Liver (tissue), 9 donors: ENCODE results near the gene TLE3. TPM values are rescaled to one million over a fixed set of nuclear protein-coding genes. Genes with fewer than 3 reads are reported as not detected.

ENCODE experiments used
- DNase-seq: peaks from one replicate; pipeline ENCODE4 v3.0.0-alpha.2; 2017; ENCODE audit warnings: low spot score
- H3K27ac ChIP-seq, 2 donors: one replicate each; pipeline ENCODE4 v1.7.0; 2013; ENCODE audit warnings: inconsistent platforms in 2 of 2, low read length in 2 of 2, control low read depth in 1 of 2, low read depth in 1 of 2, mild to moderate bottlenecking in 1 of 2
- H3K27me3 ChIP-seq, 4 donors: one replicate each; pipeline versions ENCODE4 v1.6.1 to v1.7.0; 2013; ENCODE audit warnings: low read length in 3 of 4, inconsistent platforms in 1 of 4, mild to moderate bottlenecking in 1 of 4, moderate library complexity in 1 of 4; ENCODE audit not compliant: control insufficient read depth in 4 of 4, insufficient read depth in 4 of 4
- H3K36me3 ChIP-seq, 4 donors: one replicate each; pipeline versions ENCODE4 v1.6.1 to v1.7.0; 2013; ENCODE audit warnings: low read length in 3 of 4, mild to moderate bottlenecking in 3 of 4, low read depth in 1 of 4, moderate library complexity in 1 of 4; ENCODE audit not compliant: control insufficient read depth in 4 of 4, insufficient read depth in 3 of 4
- H3K4me1 ChIP-seq, 4 donors: one replicate each; pipeline versions ENCODE4 v1.6.1 to v1.7.0; 2013; ENCODE audit warnings: low read length in 3 of 4, mild to moderate bottlenecking in 3 of 4, moderate library complexity in 1 of 4; ENCODE audit not compliant: control insufficient read depth in 4 of 4, insufficient read depth in 4 of 4
- H3K4me3 ChIP-seq, 3 donors: one replicate each; pipeline versions ENCODE4 v1.6.1 to v1.7.0; 2013; ENCODE audit warnings: low read length in 3 of 3, control low read depth in 1 of 3, low read depth in 1 of 3, mild to moderate bottlenecking in 1 of 3
- H3K9ac ChIP-seq, 2 donors: one replicate each; pipeline ENCODE4 v1.7.0; 2013; ENCODE audit warnings: low read length in 2 of 2, mild to moderate bottlenecking in 2 of 2, moderate library complexity in 2 of 2, control low read depth in 1 of 2, low read depth in 1 of 2
- H3K9me3 ChIP-seq, 4 donors: one replicate each; pipeline versions ENCODE4 v1.6.1 to v1.7.0; 2013; ENCODE audit warnings: low read length in 3 of 4; ENCODE audit not compliant: control insufficient read depth in 4 of 4
- EGR1 ChIP-seq, 2 donors: IDR thresholded peaks; 2 replicates each; pipeline ENCODE4 v1.6.1; 2016 to 2018; ENCODE audit warnings: antibody characterized with exemption in 2 of 2, low read depth in 2 of 2
- FOXA1 ChIP-seq: IDR thresholded peaks from 2 replicates; pipeline ENCODE4 v1.6.1; 2016; ENCODE audit warnings: antibody characterized with exemption
- FOXA2 ChIP-seq: IDR thresholded peaks from 2 replicates; pipeline ENCODE4 v1.6.1; 2016; ENCODE audit warnings: antibody characterized with exemption
- GABPA ChIP-seq, 2 donors: IDR thresholded peaks in 1 of 2; conservative IDR thresholded peaks in 1 of 2; 2 replicates each; pipeline ENCODE4 v1.6.1; 2016; ENCODE audit warnings: antibody characterized with exemption in 2 of 2, mild to moderate bottlenecking in 1 of 2, moderate library complexity in 1 of 2
- HNF4A ChIP-seq, 2 donors: conservative IDR thresholded peaks; 2 replicates each; pipeline ENCODE4 v1.6.1; 2016; ENCODE audit warnings: antibody characterized with exemption in 2 of 2, mild to moderate bottlenecking in 2 of 2
- JUND ChIP-seq, 2 donors: IDR thresholded peaks; 2 replicates each; pipeline ENCODE4 v1.6.1; 2016; ENCODE audit warnings: antibody characterized with exemption in 2 of 2
- NR2F2 ChIP-seq: IDR thresholded peaks from 2 replicates; pipeline ENCODE4 v1.6.1; 2016; ENCODE audit warnings: antibody characterized with exemption
- RAD21 ChIP-seq, 2 donors: IDR thresholded peaks; 2 replicates each; pipeline ENCODE4 v1.6.1; 2016; ENCODE audit warnings: antibody characterized with exemption in 2 of 2, mild to moderate bottlenecking in 2 of 2
- RXRA ChIP-seq, 2 donors: IDR thresholded peaks; 2 replicates each; pipeline ENCODE4 v1.6.1; 2017 to 2018; ENCODE audit warnings: antibody characterized with exemption in 2 of 2, mild to moderate bottlenecking in 1 of 2
- SP1 ChIP-seq: IDR thresholded peaks from 2 replicates; pipeline ENCODE4 v1.6.1; 2018; ENCODE audit warnings: antibody characterized with exemption, mild to moderate bottlenecking
- TAF1 ChIP-seq: conservative IDR thresholded peaks from 2 replicates; pipeline ENCODE4 v1.6.1; 2016; ENCODE audit warnings: antibody characterized with exemption, mild to moderate bottlenecking
- YY1 ChIP-seq: IDR thresholded peaks from 2 replicates; pipeline ENCODE4 v1.6.1; 2016; ENCODE audit warnings: antibody characterized with exemption, mild to moderate bottlenecking
- WGBS: extraction: QIAGEN DNeasy Blood & Tissue Kit; methylation state at CpG from one replicate; pipeline ENCODE4 v1.1.7; 2013; 5-methylcytosine and 5-hydroxymethylcytosine counted together
- polyA plus RNA-seq, 2 donors: library from polyadenylated mRNA; stranded (reverse) in 1 of 2; unstranded in 1 of 2; fragments of 200-250 nt in 1 of 2; fragments of >200 nt in 1 of 2; fragmentation: Nextera tagmentation in 1 of 2; extraction: Ambion mirVana in 1 of 2; gene quantifications; one replicate each; pipeline versions ENCODE4 v1.2.1 to v1.2.3, GENCODE V29; 2013 to 2015
- total RNA-seq, 2 donors: library from RNA; depleted of rRNA; stranded (reverse); fragments of >200 nt; gene quantifications; one replicate each; pipeline ENCODE4 v1.2.3, GENCODE V29; 2014
- TF ChIP-seq, protein P1 (sequence below): IDR thresholded peaks from 2 replicates; pipeline ENCODE4 v1.6.1; 2016; ENCODE audit warnings: antibody characterized with exemption
- TF ChIP-seq, protein P2 (sequence below): IDR thresholded peaks from 2 replicates; pipeline ENCODE4 v1.6.1; 2016; ENCODE audit warnings: antibody characterized with exemption, mild to moderate bottlenecking
- TF ChIP-seq, protein P3 (sequence below): IDR thresholded peaks from 2 replicates; pipeline ENCODE4 v1.6.1; 2016; ENCODE audit warnings: antibody characterized with exemption
- TF ChIP-seq, protein P4 (sequence below): IDR thresholded peaks from 2 replicates; pipeline ENCODE4 v1.6.1; 2016; ENCODE audit warnings: antibody characterized with exemption
- TF ChIP-seq, protein P5 (sequence below): fragments of 150-350 bp; IDR thresholded peaks from 2 replicates; pipeline ENCODE4 v1.5.1; 2017; ENCODE audit warnings: improper control_type of control experiment, low read depth, low read length; ENCODE audit not compliant: missing input control
- donor health status: healthy.
- donor health status: healthy.
- donor health status: healthy.
- donor health status: healthy.
- donor health status: healthy.

Gene TLE3
- total and polyA plus RNA-seq, 4 donors = 1.2 to 13.7 (median 8.5) TPM

DNA sequence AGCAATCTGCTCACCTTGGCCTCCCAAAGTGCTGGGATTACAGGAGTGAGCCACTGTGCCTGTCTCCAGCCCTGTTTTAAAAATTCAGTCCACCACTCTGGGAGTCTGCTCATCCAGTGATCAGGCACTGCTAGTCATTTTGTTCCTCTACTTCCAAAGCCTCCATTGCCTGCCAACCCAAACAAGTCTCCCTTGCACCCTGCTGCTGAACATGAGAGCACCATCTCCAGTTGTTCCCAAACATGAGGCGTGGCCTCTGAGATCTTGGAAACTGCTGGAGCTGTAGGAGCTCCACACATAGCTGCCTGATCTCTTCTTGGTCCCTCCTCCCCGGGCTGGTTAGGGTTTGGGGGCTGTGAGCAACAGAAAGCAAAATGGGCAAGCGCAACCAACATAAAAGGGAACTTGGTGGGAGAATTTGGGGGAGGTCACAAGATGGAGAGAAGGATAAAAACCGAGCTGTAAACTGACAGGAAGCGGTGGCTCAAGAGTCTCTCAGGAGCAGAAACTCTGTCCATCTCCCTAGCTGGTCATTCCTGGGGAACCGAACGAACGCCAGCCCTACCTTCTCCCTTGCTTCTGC, 49.6 kb upstream of the TLE3 start:
- 85% methylated on average over 8 of the region's 8 CpGs for WGBS
- TF ChIP-seq, protein P1, sequence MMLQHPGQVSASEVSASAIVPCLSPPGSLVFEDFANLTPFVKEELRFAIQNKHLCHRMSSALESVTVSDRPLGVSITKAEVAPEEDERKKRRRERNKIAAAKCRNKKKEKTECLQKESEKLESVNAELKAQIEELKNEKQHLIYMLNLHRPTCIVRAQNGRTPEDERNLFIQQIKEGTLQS = no peak

DNA sequence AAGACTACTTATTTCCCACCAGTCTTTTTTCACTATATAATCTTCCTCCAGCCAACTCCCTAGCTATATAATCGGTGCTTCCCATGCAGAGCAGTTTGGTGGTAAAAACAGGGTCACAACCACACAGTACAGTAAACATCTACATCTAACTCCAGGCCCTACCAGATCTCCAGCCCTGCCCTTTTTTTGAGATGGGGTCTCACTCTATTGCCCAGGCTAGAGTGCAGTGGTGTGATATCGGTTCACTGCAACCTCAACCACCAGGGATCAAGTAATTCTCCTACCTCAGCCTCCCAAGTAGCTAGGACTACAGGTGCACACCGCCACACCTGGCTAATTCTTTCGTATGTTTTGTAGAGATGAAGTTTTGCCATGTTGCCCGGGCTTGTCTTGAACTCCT, 49.1 kb upstream of the TLE3 start:
- no peak for DNase-seq
- H3K4me3 ChIP-seq = no peak overlapping the region
- no peaks in the 10 kb centered on the region for H3K36me3 ChIP-seq
- H3K9ac ChIP-seq = no peak overlapping the region
- H3K27me3 ChIP-seq = no peaks in the 10 kb centered on the region
- TF ChIP-seq JUND (IDR thresholded peaks at IDR 0.05) (no peak), SP1 (no peak), RXRA (IDR thresholded peaks at IDR 0.05) (no peak), HNF4A (conservative IDR thresholded peaks at IDR 0.05) (no peak), RAD21 (IDR thresholded peaks at IDR 0.05) (no peak), GABPA (IDR thresholded peaks at IDR 0.05 in 1 of 2, conservative IDR thresholded peaks at IDR 0.05 in 1 of 2) (no peak)
- TF ChIP-seq, protein P2, sequence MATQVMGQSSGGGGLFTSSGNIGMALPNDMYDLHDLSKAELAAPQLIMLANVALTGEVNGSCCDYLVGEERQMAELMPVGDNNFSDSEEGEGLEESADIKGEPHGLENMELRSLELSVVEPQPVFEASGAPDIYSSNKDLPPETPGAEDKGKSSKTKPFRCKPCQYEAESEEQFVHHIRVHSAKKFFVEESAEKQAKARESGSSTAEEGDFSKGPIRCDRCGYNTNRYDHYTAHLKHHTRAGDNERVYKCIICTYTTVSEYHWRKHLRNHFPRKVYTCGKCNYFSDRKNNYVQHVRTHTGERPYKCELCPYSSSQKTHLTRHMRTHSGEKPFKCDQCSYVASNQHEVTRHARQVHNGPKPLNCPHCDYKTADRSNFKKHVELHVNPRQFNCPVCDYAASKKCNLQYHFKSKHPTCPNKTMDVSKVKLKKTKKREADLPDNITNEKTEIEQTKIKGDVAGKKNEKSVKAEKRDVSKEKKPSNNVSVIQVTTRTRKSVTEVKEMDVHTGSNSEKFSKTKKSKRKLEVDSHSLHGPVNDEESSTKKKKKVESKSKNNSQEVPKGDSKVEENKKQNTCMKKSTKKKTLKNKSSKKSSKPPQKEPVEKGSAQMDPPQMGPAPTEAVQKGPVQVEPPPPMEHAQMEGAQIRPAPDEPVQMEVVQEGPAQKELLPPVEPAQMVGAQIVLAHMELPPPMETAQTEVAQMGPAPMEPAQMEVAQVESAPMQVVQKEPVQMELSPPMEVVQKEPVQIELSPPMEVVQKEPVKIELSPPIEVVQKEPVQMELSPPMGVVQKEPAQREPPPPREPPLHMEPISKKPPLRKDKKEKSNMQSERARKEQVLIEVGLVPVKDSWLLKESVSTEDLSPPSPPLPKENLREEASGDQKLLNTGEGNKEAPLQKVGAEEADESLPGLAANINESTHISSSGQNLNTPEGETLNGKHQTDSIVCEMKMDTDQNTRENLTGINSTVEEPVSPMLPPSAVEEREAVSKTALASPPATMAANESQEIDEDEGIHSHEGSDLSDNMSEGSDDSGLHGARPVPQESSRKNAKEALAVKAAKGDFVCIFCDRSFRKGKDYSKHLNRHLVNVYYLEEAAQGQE = no peak
- TF ChIP-seq, protein P3, sequence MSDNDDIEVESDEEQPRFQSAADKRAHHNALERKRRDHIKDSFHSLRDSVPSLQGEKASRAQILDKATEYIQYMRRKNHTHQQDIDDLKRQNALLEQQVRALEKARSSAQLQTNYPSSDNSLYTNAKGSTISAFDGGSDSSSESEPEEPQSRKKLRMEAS = no peak
- TF ChIP-seq, protein P4, sequence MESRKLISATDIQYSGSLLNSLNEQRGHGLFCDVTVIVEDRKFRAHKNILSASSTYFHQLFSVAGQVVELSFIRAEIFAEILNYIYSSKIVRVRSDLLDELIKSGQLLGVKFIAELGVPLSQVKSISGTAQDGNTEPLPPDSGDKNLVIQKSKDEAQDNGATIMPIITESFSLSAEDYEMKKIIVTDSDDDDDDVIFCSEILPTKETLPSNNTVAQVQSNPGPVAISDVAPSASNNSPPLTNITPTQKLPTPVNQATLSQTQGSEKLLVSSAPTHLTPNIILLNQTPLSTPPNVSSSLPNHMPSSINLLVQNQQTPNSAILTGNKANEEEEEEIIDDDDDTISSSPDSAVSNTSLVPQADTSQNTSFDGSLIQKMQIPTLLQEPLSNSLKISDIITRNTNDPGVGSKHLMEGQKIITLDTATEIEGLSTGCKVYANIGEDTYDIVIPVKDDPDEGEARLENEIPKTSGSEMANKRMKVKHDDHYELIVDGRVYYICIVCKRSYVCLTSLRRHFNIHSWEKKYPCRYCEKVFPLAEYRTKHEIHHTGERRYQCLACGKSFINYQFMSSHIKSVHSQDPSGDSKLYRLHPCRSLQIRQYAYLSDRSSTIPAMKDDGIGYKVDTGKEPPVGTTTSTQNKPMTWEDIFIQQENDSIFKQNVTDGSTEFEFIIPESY = no peak
- no peaks in the 10 kb centered on the region for H3K9me3 ChIP-seq
- no peak overlapping the region for H3K27ac ChIP-seq
- H3K4me1 ChIP-seq = peaks cover 0 to 6% (median 2%) of the 10 kb centered on the region in 4 donors
- WGBS = 96% methylated on average over 5 of the region's 5 CpGs

More for the DNA sequence above, 49.6 kb upstream of the TLE3 start:
- H3K9ac ChIP-seq = no peak overlapping the region
- H3K27ac ChIP-seq = no peak overlapping the region
- H3K36me3 ChIP-seq = no peaks in the 10 kb centered on the region
- no peaks in the 10 kb centered on the region for H3K27me3 ChIP-seq
- no peak for DNase-seq
- peaks cover 0 to 11% (median 2%) of the 10 kb centered on the region in 4 donors for H3K4me1 ChIP-seq
- H3K4me3 ChIP-seq = no peak overlapping the region
- H3K9me3 ChIP-seq = no peaks in the 10 kb centered on the region

DNA sequence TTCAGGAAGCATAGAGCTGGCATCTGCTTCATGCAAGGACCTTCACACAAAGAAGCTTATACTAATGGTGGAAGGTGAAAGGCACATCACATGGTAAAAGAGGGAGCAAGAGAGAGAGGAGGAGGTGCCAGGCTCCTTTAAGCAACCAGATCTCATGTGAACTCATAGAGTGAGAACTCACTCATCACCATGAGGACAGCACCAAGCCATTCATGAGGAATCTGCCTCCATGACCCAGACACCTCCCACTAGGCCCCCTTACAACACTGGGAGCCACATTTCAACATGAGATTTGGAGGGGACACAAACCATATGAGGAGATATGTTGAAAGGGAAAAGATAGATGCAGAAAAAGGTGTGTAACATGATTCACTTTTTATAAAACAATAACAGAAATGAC, 48.4 kb upstream of the TLE3 start:
- Histone ChIP-seq H3K36me3 (no peaks in the 10 kb centered on the region), H3K9ac (no peak overlapping the region), H3K27me3 (no peaks in the 10 kb centered on the region), H3K4me1 (peaks cover 0 to 5% (median 3%) of the 10 kb centered on the region in 4 donors), H3K27ac (no peak overlapping the region), H3K4me3 (no peak overlapping the region), H3K9me3 (no peaks in the 10 kb centered on the region)
- DNase-seq = no peak
- TF ChIP-seq, protein P3 = no peak
- TF ChIP-seq EGR1 (IDR thresholded peaks at IDR 0.05; ENCODE audit: low read depth in 2 of 2) (no peak), JUND (IDR thresholded peaks at IDR 0.05) (no peak), HNF4A (conservative IDR thresholded peaks at IDR 0.05) (no peak), GABPA (IDR thresholded peaks at IDR 0.05 in 1 of 2, conservative IDR thresholded peaks at IDR 0.05 in 1 of 2) (no peak), TAF1 (no peak), FOXA2 (no peak), YY1 (no peak), NR2F2 (no peak), FOXA1 (no peak)
- TF ChIP-seq, protein P5, sequence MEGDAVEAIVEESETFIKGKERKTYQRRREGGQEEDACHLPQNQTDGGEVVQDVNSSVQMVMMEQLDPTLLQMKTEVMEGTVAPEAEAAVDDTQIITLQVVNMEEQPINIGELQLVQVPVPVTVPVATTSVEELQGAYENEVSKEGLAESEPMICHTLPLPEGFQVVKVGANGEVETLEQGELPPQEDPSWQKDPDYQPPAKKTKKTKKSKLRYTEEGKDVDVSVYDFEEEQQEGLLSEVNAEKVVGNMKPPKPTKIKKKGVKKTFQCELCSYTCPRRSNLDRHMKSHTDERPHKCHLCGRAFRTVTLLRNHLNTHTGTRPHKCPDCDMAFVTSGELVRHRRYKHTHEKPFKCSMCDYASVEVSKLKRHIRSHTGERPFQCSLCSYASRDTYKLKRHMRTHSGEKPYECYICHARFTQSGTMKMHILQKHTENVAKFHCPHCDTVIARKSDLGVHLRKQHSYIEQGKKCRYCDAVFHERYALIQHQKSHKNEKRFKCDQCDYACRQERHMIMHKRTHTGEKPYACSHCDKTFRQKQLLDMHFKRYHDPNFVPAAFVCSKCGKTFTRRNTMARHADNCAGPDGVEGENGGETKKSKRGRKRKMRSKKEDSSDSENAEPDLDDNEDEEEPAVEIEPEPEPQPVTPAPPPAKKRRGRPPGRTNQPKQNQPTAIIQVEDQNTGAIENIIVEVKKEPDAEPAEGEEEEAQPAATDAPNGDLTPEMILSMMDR = no peak
- TF ChIP-seq, protein P4 = no peak
